ENCODE measurements around the gene MMAB. TPM values are rescaled to one million over a fixed set of nuclear protein-coding genes. Genes with fewer than 3 reads are reported as not detected.

Gene MMAB
- total and polyA plus RNA-seq, 7 donors, result 12.2 to 79.6 (median 28.9) TPM

DNA sequence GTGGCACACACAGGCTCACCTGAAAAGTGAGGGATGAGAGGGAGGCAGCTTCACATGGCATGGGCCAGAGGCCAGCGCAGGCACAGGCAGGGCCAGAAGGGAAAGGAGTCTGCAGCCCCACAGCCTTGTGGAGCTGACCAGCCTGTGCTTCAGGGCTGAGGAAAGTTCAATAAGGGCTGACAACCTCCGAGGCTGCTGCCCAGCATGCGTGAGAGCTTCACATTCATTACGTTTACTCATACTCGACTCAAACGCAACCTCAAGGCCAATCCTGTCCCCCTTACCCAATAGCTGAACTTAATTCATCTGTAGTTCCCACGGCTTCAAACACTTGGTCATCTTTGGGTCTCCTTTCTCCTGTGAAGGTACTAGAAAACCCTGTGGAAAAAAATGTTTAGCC lies 4.8 kb downstream of the MMAB start:
- TF ChIP-seq POLR2A (IDR thresholded peaks at IDR 0.05), result no peak
- no peak for TF ChIP-seq POLR2AphosphoS5 (IDR thresholded peaks at IDR 0.05)
- TF ChIP-seq EP300 (IDR thresholded peaks at IDR 0.05), result no peak
- TF ChIP-seq, protein P1, sequence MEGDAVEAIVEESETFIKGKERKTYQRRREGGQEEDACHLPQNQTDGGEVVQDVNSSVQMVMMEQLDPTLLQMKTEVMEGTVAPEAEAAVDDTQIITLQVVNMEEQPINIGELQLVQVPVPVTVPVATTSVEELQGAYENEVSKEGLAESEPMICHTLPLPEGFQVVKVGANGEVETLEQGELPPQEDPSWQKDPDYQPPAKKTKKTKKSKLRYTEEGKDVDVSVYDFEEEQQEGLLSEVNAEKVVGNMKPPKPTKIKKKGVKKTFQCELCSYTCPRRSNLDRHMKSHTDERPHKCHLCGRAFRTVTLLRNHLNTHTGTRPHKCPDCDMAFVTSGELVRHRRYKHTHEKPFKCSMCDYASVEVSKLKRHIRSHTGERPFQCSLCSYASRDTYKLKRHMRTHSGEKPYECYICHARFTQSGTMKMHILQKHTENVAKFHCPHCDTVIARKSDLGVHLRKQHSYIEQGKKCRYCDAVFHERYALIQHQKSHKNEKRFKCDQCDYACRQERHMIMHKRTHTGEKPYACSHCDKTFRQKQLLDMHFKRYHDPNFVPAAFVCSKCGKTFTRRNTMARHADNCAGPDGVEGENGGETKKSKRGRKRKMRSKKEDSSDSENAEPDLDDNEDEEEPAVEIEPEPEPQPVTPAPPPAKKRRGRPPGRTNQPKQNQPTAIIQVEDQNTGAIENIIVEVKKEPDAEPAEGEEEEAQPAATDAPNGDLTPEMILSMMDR (IDR thresholded peaks at IDR 0.05), result no peak
- Histone ChIP-seq H3K9me3 (no peaks in the 10 kb centered on the region), H3K27ac (no peak overlapping the region), H3K36me3 (peaks cover 0 to 73% (median 7%) of the 10 kb centered on the region in 4 donors), H3K4me3 (no peak overlapping the region), H3K4me1 (peaks cover 0 to 10% (median 8%) of the 10 kb centered on the region in 4 donors), H3K27me3 (no peaks in the 10 kb centered on the region)
- 87 to 89% methylated on average over 7 of the region's 7 CpGs for WGBS, 2 donors
- no peak for DNase-seq
- intact Hi-C loops (cut with DNase I), result no loop called here

DNA sequence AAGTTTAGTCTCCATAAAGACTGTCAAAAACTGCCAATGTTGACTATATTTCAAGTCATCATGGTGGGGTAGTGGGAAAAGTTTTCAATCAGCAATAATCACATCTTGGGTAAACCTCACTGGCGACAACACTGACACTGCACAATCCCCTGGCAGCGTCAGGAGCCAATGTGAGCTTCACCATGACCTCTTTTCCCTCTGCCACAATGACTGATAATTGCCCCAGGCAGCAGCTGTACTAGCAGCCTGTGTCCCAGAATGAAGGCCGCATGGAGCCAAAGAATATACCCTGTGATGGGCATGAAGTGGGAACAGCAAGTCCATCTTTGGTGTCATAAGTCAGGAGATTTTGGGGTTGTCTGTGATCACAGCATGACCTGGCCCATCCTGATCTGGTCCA lies 5.3 kb downstream of the MMAB start:
- 87 to 95% methylated on average over 3 of the region's 3 CpGs for WGBS, 2 donors
- peaks cover 0 to 79% (median 7%) of the 10 kb centered on the region in 4 donors for H3K36me3 ChIP-seq
- TF ChIP-seq POLR2AphosphoS5 (IDR thresholded peaks at IDR 0.05) (no peak), POLR2A (IDR thresholded peaks at IDR 0.05) (no peak), EP300 (IDR thresholded peaks at IDR 0.05) (no peak)
- TF ChIP-seq, protein P1 (IDR thresholded peaks at IDR 0.05), result no peak
- no peak overlapping the region for H3K4me3 ChIP-seq
- no peaks in the 10 kb centered on the region for H3K9me3 ChIP-seq
- peaks cover 0 to 7% (median 6%) of the 10 kb centered on the region in 4 donors for H3K4me1 ChIP-seq
- no peak overlapping the region for H3K27ac ChIP-seq
- DNase-seq, result no peak
- no peaks in the 10 kb centered on the region for H3K27me3 ChIP-seq
- intact Hi-C loops (cut with DNase I), result no loop called here

DNA sequence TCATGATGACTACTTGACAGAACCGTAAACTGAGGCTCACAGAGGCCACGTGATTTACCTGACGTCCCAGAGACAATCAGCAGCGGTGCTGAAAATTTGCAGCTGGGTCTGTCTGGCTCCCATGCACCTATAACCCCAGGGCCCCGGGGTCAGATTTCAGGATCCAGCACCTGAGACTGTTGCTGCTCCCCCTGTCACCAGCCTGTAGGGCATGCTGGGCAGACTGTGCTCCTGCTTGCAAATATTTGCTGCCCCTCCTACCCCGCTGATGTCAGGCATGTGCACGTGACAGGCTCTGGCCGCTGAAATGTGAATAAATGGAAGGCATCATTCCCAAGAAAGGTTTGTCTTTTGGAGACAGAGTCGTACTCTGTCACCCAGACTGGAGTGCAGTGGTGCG lies 6.0 kb downstream of the MMAB start:
- H3K27me3 ChIP-seq, result no peaks in the 10 kb centered on the region
- no peak for DNase-seq
- intact Hi-C loops (cut with DNase I), result no loop called here
- H3K36me3 ChIP-seq, result peaks cover 0 to 85% (median 9%) of the 10 kb centered on the region in 4 donors
- WGBS, 2 donors, result 91 to 92% methylated on average over 10 of the region's 10 CpGs
- no peaks in the 10 kb centered on the region for H3K4me1 ChIP-seq
- H3K27ac ChIP-seq, result no peak overlapping the region
- no peak for TF ChIP-seq POLR2A (IDR thresholded peaks at IDR 0.05)
- TF ChIP-seq, protein P1 (IDR thresholded peaks at IDR 0.05), result no peak
- no peak overlapping the region for H3K4me3 ChIP-seq
- no peaks in the 10 kb centered on the region for H3K9me3 ChIP-seq

DNA sequence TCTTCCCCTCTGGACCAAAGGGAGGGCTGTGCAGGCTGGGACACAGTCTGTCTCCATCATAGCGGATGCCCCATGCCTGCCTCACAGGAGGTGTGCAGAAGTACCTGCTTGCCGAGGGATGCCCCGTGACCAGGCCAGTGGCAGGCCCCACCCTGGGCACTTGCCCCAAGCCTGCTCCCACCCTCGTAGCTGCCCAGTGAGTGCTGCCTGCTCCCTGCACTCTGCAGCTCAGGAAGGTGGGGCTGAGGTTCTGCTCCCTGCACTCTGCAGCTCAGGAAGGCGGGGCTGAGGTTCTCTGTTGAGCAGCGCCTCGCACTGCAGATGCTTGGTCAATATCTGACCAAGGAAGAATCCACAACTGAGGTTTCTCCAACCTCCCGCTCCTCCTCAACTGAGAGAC lies 6.9 kb downstream of the MMAB start:
- H3K4me1 ChIP-seq, result no peaks in the 10 kb centered on the region
- peaks cover 0 to 91% (median 9%) of the 10 kb centered on the region in 4 donors for H3K36me3 ChIP-seq
- H3K9me3 ChIP-seq, result no peaks in the 10 kb centered on the region
- no peak for DNase-seq
- H3K27ac ChIP-seq, result no peak overlapping the region
- WGBS, 2 donors, result 92% methylated on average over 8 of the region's 8 CpGs
- intact Hi-C loops (cut with DNase I), result no loop called here
- H3K27me3 ChIP-seq, result no peaks in the 10 kb centered on the region
- no peak overlapping the region for H3K4me3 ChIP-seq
- TF ChIP-seq EP300 (IDR thresholded peaks at IDR 0.05), result no peak
- no peak for TF ChIP-seq POLR2AphosphoS5 (IDR thresholded peaks at IDR 0.05)
- TF ChIP-seq, protein P1 (IDR thresholded peaks at IDR 0.05), result no peak
- TF ChIP-seq POLR2A (IDR thresholded peaks at IDR 0.05), result no peak
